GM12878 (cell line): ENCODE results near the gene ATG4B. TPM values are rescaled to one million over a fixed set of nuclear protein-coding genes. Genes with fewer than 3 reads are reported as not detected.

Experiments
- ATF7 ChIP-seq: fragments of 450-650 bp; IDR thresholded peaks from 2 replicates; pipeline ENCODE4 v1.6.1; 2016; ENCODE audit warnings: low read depth, mild to moderate bottlenecking
- BCLAF1 ChIP-seq: fragments of 450-650 bp; IDR thresholded peaks from 2 replicates; pipeline ENCODE4 v1.6.1; 2017; ENCODE audit warnings: antibody characterized with exemption, mild to moderate bottlenecking, moderate library complexity
- CUX1 ChIP-seq: IDR thresholded peaks from 2 replicates; pipeline ENCODE4 v1.6.1; 2012; ENCODE audit warnings: improper control_type of control experiment, low read depth, low read length; ENCODE audit not compliant: insufficient replicate concordance
- JUNB ChIP-seq: IDR thresholded peaks from 2 replicates; pipeline ENCODE4 v1.6.1; 2016; ENCODE audit warnings: antibody characterized with exemption, mild to moderate bottlenecking
- NRF1 ChIP-seq: conservative IDR thresholded peaks from 2 replicates; pipeline ENCODE4 v1.6.1; 2011; ENCODE audit warnings: mild to moderate bottlenecking, low read depth, low read length, improper control_type of control experiment
- polyA plus RNA-seq, 11 experiments: library from polyadenylated mRNA; depleted of rRNA in 4 of 11; unstranded in 6 of 11; stranded (reverse) in 5 of 11; fragments of >200 nt; fragmentation: Nextera tagmentation in 4 of 11; fragmentation: Illumina TruSeq in 1 of 11; extraction: Ambion mirVana in 4 of 11; extraction: Trizol in 1 of 11; gene quantifications; 1 replicate in 1 of 11; 2 replicates in 10 of 11; pipeline versions ENCODE4 v1.2.1 to v1.2.3, GENCODE V29; 2011 to 2016; ENCODE audit warnings: inconsistent platforms in 2 of 11, missing spikeins in 2 of 11, low read depth in 1 of 11
- total RNA-seq, 4 experiments: library from RNA; depleted of rRNA in 3 of 4; stranded (reverse); fragments of >200 nt in 3 of 4; fragmentation: Illumina TruSeq in 1 of 4; extraction: Trizol in 1 of 4; gene quantifications; 2 replicates each; pipeline versions ENCODE4 v1.2.1 to v1.2.3, GENCODE V29; 2013 to 2021

ATG4B gene
- total and polyA plus RNA-seq, 10 of the 15 experiments (the other 5 are each of a cell fraction or from before 2014, with no cell fraction given): 5.8 to 84.1 (median 64.9) TPM

- TF ChIP-seq CUX1 (no peak), ATF7 (no peak), BCLAF1 (no peak), JUNB (no peak), NRF1 (no peak)
- TF ChIP-seq, all 136 proteins: peak for 0
These were observed 35.7 kb downstream of the ATG4B start (continued) for GRCh38 chr2:241673189-241673663.
